PC-3 (cell line): ENCODE measurements around the gene ACTMAP. TPM values are rescaled to one million over a fixed set of nuclear protein-coding genes. Genes with fewer than 3 reads are reported as not detected.

Experiments used
- ATAC-seq: fragments of 200-7000 bp; cut with Tn5 transposase; 2 replicates; pipeline ENCODE4 v1.9.1; 2020; ENCODE audit warnings: mild to moderate bottlenecking, moderate library complexity
- BruUV-seq: library from RNA; stranded (reverse); fragments of 400-500 nt; replicated peaks from 2 replicates; lab custom pipeline; 2021; lab: Mats Ljungman, UMichigan
- CTCF ChIA-PET: fragments of 300-600 bp; sonication (Branson Sonifier 250); formaldehyde crosslinking; loops from one replicate; lab custom pipeline; 2022; ENCODE audit warnings: antibody characterized with exemption; lab: Charles Lee
- POLR2A ChIA-PET: fragments of 300-600 bp; sonication (Branson Sonifier 250); formaldehyde crosslinking; loops from one replicate; lab custom pipeline; 2022; ENCODE audit warnings: antibody characterized with exemption; ENCODE audit not compliant: unreplicated experiment; lab: Charles Lee
- DNase-seq: peaks from one replicate; pipeline ENCODE4 v3.0.0-alpha.2; 2015
- H2AFZ ChIP-seq: fragments of 300-600 bp; sonication (generic); 2 replicates; pipeline ENCODE4 v1.6.0; 2016; ENCODE audit warnings: antibody characterized with exemption, low read length
- H3F3A ChIP-seq: fragments of 300-600 bp; sonication (generic); one replicate; pipeline ENCODE4 v1.6.0; 2017; ENCODE audit warnings: antibody characterized with exemption, low read length, control low read depth, mild to moderate bottlenecking; ENCODE audit not compliant: unreplicated experiment
- H3K27ac ChIP-seq: fragments of 300-600 bp; sonication (generic); 2 replicates; pipeline ENCODE4 v1.5.1; 2016; ENCODE audit warnings: mild to moderate bottlenecking, low read length
- H3K27me3 ChIP-seq: fragments of 300-600 bp; sonication (generic); 2 replicates; pipeline ENCODE4 v1.6.1; 2016; ENCODE audit warnings: low read length, mixed read lengths
- H3K36me3 ChIP-seq: fragments of 300-600 bp; sonication (generic); 2 replicates; pipeline ENCODE4 v1.6.1; 2016; ENCODE audit warnings: low read depth, mixed run types, low read length, mixed read lengths
- H3K4me1 ChIP-seq: fragments of 300-600 bp; sonication (generic); 2 replicates; pipeline ENCODE4 v1.5.1; 2016; ENCODE audit warnings: low read length; ENCODE audit not compliant: insufficient read depth
- H3K4me2 ChIP-seq: fragments of 300-600 bp; sonication (generic); 2 replicates; pipeline ENCODE4 v1.6.0; 2016; ENCODE audit warnings: low read length
- H3K4me3 ChIP-seq: fragments of 300-600 bp; sonication (generic); 2 replicates; pipeline ENCODE4 v1.5.1; 2016; ENCODE audit warnings: mild to moderate bottlenecking, low read length, mixed read lengths
- H3K79me2 ChIP-seq: fragments of 300-600 bp; sonication (generic); 2 replicates; pipeline ENCODE4 v1.6.1; 2017; ENCODE audit warnings: low read length, mixed read lengths
- H3K9ac ChIP-seq: fragments of 300-600 bp; sonication (generic); 2 replicates; pipeline ENCODE4 v1.6.0; 2016; ENCODE audit warnings: mild to moderate bottlenecking, low read length
- H3K9me2 ChIP-seq: fragments of 300-600 bp; sonication (generic); replicated peaks from 2 replicates; pipeline ENCODE4 v1.6.1; 2016; ENCODE audit warnings: mixed run types, low read length, mixed read lengths
- H3K9me3 ChIP-seq: fragments of 300-600 bp; sonication (generic); 2 replicates; pipeline ENCODE4 v1.6.1; 2016; ENCODE audit warnings: low read length, mixed read lengths
- H4K20me1 ChIP-seq: fragments of 300-600 bp; sonication (generic); 2 replicates; pipeline ENCODE4 v1.6.1; 2016; ENCODE audit warnings: low read length, mixed read lengths
- EZH2 ChIP-seq: fragments of 300-600 bp; sonication (generic); IDR thresholded peaks from one replicate; pipeline ENCODE4 v1.6.1; 2017; ENCODE audit warnings: antibody characterized with exemption, mild to moderate bottlenecking, low read length; ENCODE audit not compliant: unreplicated experiment
- EZH2phosphoT487 ChIP-seq: fragments of 300-600 bp; sonication (generic); IDR thresholded peaks from 2 replicates; pipeline ENCODE4 v1.6.1; 2018; ENCODE audit warnings: mild to moderate bottlenecking, antibody characterized with exemption, low read length, borderline replicate concordance
- intact Hi-C: fragments of 100-400 bp; cut with micrococcal nuclease; formaldehyde crosslinking; loops from 2 replicates; pipeline ENCODE4 v1.9.0; 2023
- total RNA-seq: library from RNA; depleted of rRNA; stranded (reverse); fragments of >200 nt; gene quantifications from 2 replicates; pipeline ENCODE4 v1.2.3, GENCODE V29; 2014
- TF ChIP-seq, protein P1 (sequence below): fragments of 300-600 bp; sonication (generic); conservative IDR thresholded peaks from 2 replicates; pipeline ENCODE4 v1.5.1; 2017; ENCODE audit warnings: antibody characterized with exemption, low read depth, mild to moderate bottlenecking, low read length

The ACTMAP gene
- total RNA-seq, 1 experiment from 2014 or later, result 0.40 TPM

DNA sequence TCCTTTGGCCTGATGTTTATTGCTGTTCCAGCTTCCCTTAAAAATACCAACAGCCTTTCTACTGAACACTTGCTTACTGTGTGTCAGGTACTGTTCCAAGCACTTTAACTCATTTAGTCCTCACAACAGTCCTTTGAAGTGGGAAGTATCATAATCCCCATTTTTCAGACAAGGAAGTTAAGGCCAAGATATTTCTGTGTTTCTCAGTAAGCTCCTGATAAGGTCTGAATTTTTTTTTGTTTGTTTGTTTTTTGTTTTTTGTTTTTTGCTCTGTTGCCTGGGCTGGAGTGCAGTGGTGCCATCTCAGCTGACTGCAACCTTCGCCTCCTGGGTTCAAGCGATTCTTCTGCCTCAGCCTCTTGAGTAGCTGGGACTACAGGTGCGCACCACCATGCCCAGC, 8.2 kb upstream of the ACTMAP start:
- no peak overlapping the region for H2AFZ ChIP-seq
- peaks cover 47% of the 10 kb centered on the region for H3K36me3 ChIP-seq
- intact Hi-C loops, result no loop called here

DNA sequence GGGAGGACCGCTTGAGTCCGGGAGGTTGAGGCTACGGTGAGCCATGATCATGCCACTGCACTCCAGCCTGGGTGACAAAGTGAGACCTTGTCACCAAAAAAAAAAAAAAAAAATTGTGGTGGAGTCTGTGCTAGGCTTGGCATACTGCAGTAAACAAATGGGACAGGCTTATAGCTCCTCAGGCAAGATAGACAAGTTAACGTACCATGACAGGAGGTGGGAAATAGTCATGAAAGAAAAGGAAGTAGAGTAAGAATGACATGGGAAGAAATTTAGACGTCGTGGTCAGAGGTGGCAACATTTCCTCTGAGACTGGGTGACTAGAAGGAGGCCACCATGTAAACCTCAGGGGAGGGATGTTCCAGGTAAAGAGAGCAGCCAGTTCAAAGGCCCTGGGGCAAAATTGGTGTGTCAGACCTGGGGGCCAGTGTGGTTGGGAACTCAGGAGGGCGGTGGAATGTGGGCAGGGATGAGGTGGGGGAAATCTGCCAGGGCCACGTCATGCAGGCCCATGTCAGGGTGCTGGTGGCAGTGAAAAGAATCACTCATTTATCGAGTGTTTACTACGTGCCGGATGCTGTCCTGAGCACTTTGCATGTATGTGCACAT, 6.3 kb upstream of the ACTMAP start:
- peak; percentile 51 for DNase-seq

More for the DNA sequence above, 8.2 kb upstream of the ACTMAP start:
- Histone ChIP-seq H3K9me3 (no peaks in the 10 kb centered on the region), H3K4me2 (no peak overlapping the region), H3K27me3 (no peaks in the 10 kb centered on the region), H3K79me2 (peaks cover 55% of the 10 kb centered on the region), H3K4me3 (no peak overlapping the region), H4K20me1 (peaks cover 29% of the 10 kb centered on the region), H3K27ac (no peak overlapping the region), H3K9ac (no peak overlapping the region), H3K9me2 (no peaks in the 10 kb centered on the region), H3K4me1 (peaks cover 29% of the 10 kb centered on the region), H3F3A (no peaks in the 10 kb centered on the region)
- ATAC-seq (no peak), DNase-seq (no peak)
- ChIA-PET POLR2A (no interaction called here), CTCF (no interaction called here)
- TF ChIP-seq, protein P1, sequence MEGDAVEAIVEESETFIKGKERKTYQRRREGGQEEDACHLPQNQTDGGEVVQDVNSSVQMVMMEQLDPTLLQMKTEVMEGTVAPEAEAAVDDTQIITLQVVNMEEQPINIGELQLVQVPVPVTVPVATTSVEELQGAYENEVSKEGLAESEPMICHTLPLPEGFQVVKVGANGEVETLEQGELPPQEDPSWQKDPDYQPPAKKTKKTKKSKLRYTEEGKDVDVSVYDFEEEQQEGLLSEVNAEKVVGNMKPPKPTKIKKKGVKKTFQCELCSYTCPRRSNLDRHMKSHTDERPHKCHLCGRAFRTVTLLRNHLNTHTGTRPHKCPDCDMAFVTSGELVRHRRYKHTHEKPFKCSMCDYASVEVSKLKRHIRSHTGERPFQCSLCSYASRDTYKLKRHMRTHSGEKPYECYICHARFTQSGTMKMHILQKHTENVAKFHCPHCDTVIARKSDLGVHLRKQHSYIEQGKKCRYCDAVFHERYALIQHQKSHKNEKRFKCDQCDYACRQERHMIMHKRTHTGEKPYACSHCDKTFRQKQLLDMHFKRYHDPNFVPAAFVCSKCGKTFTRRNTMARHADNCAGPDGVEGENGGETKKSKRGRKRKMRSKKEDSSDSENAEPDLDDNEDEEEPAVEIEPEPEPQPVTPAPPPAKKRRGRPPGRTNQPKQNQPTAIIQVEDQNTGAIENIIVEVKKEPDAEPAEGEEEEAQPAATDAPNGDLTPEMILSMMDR, result no peak
- BruUV-seq, result no TSS peak

DNA sequence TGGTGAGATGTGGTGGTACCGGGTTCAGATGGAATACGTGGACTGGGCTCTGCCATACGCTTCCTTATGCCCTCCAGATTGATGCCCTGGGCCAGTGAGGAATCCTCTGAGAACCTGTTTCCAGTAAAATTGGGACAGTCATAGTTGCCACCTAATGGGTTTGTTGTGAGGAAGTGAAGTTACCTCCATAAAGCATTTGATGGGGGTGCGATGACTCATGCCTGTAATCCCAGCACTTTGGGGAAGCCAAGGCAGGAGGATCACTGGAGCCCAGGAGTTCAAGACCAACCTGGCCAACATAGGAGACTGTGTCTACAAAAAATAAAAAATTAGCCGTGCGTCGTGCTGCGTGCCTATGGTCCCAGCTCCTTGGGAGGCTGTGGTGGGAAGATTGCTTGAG, 5.5 kb upstream of the ACTMAP start:
- no peak for TF ChIP-seq EZH2phosphoT487
- no peak for TF ChIP-seq EZH2
- TF ChIP-seq, protein P1, result no peak
- H3K27ac ChIP-seq, result no peak overlapping the region
- H3F3A ChIP-seq, result no peaks in the 10 kb centered on the region
- no peak for ATAC-seq
- BruUV-seq, result no TSS peak
- no peak overlapping the region for H3K4me3 ChIP-seq
- ChIA-PET POLR2A (interaction anchor here (0.6 kb wide), 1 partner anchor 34 kb away, joined by 5 read pairs; no protein-coding TSS in a partner anchor), CTCF (no interaction called here)
- H3K36me3 ChIP-seq, result peaks cover 29% of the 10 kb centered on the region
- H3K4me2 ChIP-seq, result peak overlapping the region; percentile 34
- H3K9ac ChIP-seq, result no peak overlapping the region
- intact Hi-C loops, result no loop called here
- H3K27me3 ChIP-seq, result no peaks in the 10 kb centered on the region
- no peak for DNase-seq
- H3K79me2 ChIP-seq, result peaks cover 81% of the 10 kb centered on the region
- no peaks in the 10 kb centered on the region for H3K9me3 ChIP-seq
- no peak overlapping the region for H2AFZ ChIP-seq
- H3K9me2 ChIP-seq, result no peaks in the 10 kb centered on the region
- peaks cover 33% of the 10 kb centered on the region for H3K4me1 ChIP-seq
- peaks cover 37% of the 10 kb centered on the region for H4K20me1 ChIP-seq

More for the DNA sequence above, 6.3 kb upstream of the ACTMAP start:
- Histone ChIP-seq H3K9me2 (no peaks in the 10 kb centered on the region), H2AFZ (no peak overlapping the region), H3K4me3 (no peak overlapping the region), H3K4me2 (peak overlapping the region; percentile 15), H3K79me2 (peaks cover 74% of the 10 kb centered on the region), H3K4me1 (peaks cover 33% of the 10 kb centered on the region), H4K20me1 (peaks cover 37% of the 10 kb centered on the region), H3K9me3 (no peaks in the 10 kb centered on the region), H3K27ac (no peak overlapping the region), H3K36me3 (peaks cover 33% of the 10 kb centered on the region), H3F3A (no peaks in the 10 kb centered on the region), H3K27me3 (no peaks in the 10 kb centered on the region), H3K9ac (no peak overlapping the region)
- no peak for TF ChIP-seq EZH2phosphoT487
- TF ChIP-seq EZH2, result no peak
- BruUV-seq, result no TSS peak
- intact Hi-C loops, result no loop called here
- POLR2A ChIA-PET, result no interaction called here
- peak; percentile 51 for ATAC-seq
- CTCF ChIA-PET, result no interaction called here
